ENCODE results near the gene DHTKD1. TPM values are rescaled to one million over a fixed set of nuclear protein-coding genes. Genes with fewer than 3 reads are reported as not detected.

The DHTKD1 gene
- total RNA-seq, 1 experiment from 2014 or later: 61.4 TPM

DNA sequence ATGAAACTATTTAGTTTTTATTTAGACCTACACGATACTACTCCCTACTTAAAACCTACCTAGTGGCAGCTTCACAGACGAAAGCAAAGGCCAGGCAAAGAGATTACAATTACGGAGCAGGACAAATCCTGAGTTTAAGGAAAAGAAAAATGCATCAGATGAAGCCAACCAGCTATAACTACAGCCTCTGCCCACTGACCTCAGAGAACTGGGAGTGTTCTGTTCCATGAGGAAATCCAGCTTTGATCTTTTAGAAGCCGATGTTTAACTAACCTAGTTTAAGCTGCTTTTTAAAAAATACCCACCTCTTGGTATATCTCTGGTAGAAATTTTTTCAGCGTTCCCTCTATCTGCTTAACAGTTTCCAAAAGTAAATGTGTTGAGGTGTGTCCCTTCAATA lies 23.2 kb upstream of the DHTKD1 start:
- Histone ChIP-seq H3K27me3 (replicated peaks; ENCODE audit: control insufficient read depth, insufficient read depth, low read length) (no peaks in the 10 kb centered on the region), H3K9me3 (no peaks in the 10 kb centered on the region), H3K36me3 (ENCODE audit: control insufficient read depth, insufficient read depth, low read length) (no peaks in the 10 kb centered on the region), H3K4me3 (ENCODE audit: low read depth, low read length) (no peak overlapping the region), H3K4me1 (peaks cover 14% of the 10 kb centered on the region)
- intact Hi-C loops (cut with micrococcal nuclease; ENCODE audit: unreplicated experiment): no loop called here
- H3K4me1 Mint-ChIP-seq (ENCODE audit: low read depth, unreplicated experiment): peaks cover 13% of the 10 kb centered on the region
- H3K4me3 Mint-ChIP-seq (ENCODE audit: unreplicated experiment): no peak overlapping the region
- CTCF ChIA-PET: no interaction called here
- H3K27ac Mint-ChIP-seq (ENCODE audit: unreplicated experiment): no peak overlapping the region
- TF ChIP-seq, protein P1, sequence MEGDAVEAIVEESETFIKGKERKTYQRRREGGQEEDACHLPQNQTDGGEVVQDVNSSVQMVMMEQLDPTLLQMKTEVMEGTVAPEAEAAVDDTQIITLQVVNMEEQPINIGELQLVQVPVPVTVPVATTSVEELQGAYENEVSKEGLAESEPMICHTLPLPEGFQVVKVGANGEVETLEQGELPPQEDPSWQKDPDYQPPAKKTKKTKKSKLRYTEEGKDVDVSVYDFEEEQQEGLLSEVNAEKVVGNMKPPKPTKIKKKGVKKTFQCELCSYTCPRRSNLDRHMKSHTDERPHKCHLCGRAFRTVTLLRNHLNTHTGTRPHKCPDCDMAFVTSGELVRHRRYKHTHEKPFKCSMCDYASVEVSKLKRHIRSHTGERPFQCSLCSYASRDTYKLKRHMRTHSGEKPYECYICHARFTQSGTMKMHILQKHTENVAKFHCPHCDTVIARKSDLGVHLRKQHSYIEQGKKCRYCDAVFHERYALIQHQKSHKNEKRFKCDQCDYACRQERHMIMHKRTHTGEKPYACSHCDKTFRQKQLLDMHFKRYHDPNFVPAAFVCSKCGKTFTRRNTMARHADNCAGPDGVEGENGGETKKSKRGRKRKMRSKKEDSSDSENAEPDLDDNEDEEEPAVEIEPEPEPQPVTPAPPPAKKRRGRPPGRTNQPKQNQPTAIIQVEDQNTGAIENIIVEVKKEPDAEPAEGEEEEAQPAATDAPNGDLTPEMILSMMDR (IDR thresholded peaks at IDR 0.05; ENCODE audit: insufficient read depth in 1 of 2, low read depth in 1 of 2, low read length in 1 of 2, severe bottlenecking in 1 of 2, unreplicated experiment in 1 of 2): no peak
- DNase-seq: no peak
- H3K36me3 Mint-ChIP-seq (ENCODE audit: insufficient read depth, unreplicated experiment): peaks cover 18% of the 10 kb centered on the region
- H3K9me3 Mint-ChIP-seq (ENCODE audit: unreplicated experiment): no peaks in the 10 kb centered on the region
- no TSS peak for BruUV-seq (replicated peaks)
- H3K27me3 Mint-ChIP-seq (ENCODE audit: insufficient read depth, unreplicated experiment): peaks cover 3% of the 10 kb centered on the region
- POLR2A ChIA-PET: no interaction called here

DNA sequence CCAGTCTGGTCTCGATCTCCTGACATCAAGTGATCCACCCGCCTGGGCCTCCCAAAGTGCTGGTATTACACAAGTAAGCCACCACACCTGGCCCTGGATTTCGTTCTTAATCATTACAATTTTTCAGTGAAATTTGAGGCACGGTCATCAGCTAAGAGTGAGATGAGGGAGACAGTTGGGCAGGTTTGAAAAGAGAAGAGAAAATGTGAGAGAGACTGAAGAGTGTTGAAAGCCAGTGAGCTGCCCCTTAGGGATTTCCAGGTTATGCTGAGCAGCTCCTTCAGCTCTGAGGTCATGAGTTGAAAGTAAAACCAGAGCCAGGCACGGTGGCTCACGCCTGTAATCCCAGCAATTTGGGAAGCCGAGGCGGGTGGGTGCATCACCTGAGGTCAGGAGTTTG lies 20.2 kb upstream of the DHTKD1 start:
- H3K4me1 Mint-ChIP-seq (ENCODE audit: low read depth, unreplicated experiment): peaks cover under 1% of the 10 kb centered on the region
- TF ChIP-seq, protein P1 (IDR thresholded peaks at IDR 0.05; ENCODE audit: insufficient read depth in 1 of 2, low read depth in 1 of 2, low read length in 1 of 2, severe bottlenecking in 1 of 2, unreplicated experiment in 1 of 2): no peak
- H3K36me3 Mint-ChIP-seq (ENCODE audit: insufficient read depth, unreplicated experiment): peaks cover under 1% of the 10 kb centered on the region
- Histone ChIP-seq H3K36me3 (ENCODE audit: control insufficient read depth, insufficient read depth, low read length) (no peaks in the 10 kb centered on the region), H3K4me1 (peaks cover 6% of the 10 kb centered on the region), H3K27me3 (replicated peaks; ENCODE audit: control insufficient read depth, insufficient read depth, low read length) (no peaks in the 10 kb centered on the region), H3K9me3 (no peaks in the 10 kb centered on the region), H3K4me3 (ENCODE audit: low read depth, low read length) (no peak overlapping the region)
- ChIA-PET CTCF (no interaction called here), POLR2A (no interaction called here)
- BruUV-seq (replicated peaks): no TSS peak
- no peaks in the 10 kb centered on the region for H3K9me3 Mint-ChIP-seq (ENCODE audit: unreplicated experiment)
- intact Hi-C loops (cut with micrococcal nuclease; ENCODE audit: unreplicated experiment): no loop called here
- DNase-seq: no peak
- peaks cover 3% of the 10 kb centered on the region for H3K27me3 Mint-ChIP-seq (ENCODE audit: insufficient read depth, unreplicated experiment)
- no peak overlapping the region for H3K27ac Mint-ChIP-seq (ENCODE audit: unreplicated experiment)
- no peak overlapping the region for H3K4me3 Mint-ChIP-seq (ENCODE audit: unreplicated experiment)

DNA sequence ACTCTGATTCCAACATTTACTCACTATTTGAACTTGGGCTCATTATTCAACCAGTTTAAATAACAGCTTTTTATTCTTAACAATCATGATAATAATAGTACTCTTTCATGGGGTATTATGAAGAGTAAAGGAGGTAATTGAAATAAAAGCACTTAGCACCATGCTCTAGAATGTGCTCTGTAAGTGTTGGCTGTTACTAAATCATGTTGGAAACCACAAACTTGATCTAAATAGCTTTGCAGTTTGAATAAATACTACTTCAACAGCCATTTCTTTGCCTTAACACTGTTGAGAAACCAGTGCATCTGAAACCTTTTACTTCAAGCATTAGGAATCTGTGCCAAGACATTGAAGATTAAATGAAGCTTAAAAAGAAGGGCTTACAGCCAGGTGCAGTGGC lies 18.2 kb upstream of the DHTKD1 start:
- no peak for DNase-seq

More for the DNA sequence above, 18.2 kb upstream of the DHTKD1 start:
- no peaks in the 10 kb centered on the region for H3K9me3 ChIP-seq
- Mint-ChIP-seq H3K36me3 (ENCODE audit: insufficient read depth, unreplicated experiment) (no peaks in the 10 kb centered on the region), H3K4me3 (ENCODE audit: unreplicated experiment) (no peak overlapping the region), H3K4me1 (ENCODE audit: low read depth, unreplicated experiment) (no peaks in the 10 kb centered on the region), H3K9me3 (ENCODE audit: unreplicated experiment) (no peaks in the 10 kb centered on the region), H3K27me3 (ENCODE audit: insufficient read depth, unreplicated experiment) (peaks cover 3% of the 10 kb centered on the region), H3K27ac (ENCODE audit: unreplicated experiment) (no peak overlapping the region)
- H3K36me3 ChIP-seq (ENCODE audit: control insufficient read depth, insufficient read depth, low read length): no peaks in the 10 kb centered on the region
- no TSS peak for BruUV-seq (replicated peaks)
- peaks cover 4% of the 10 kb centered on the region; the same call in 1 of the 2 replicates for H3K4me1 ChIP-seq
- intact Hi-C loops (cut with micrococcal nuclease; ENCODE audit: unreplicated experiment): no loop called here
- H3K4me3 ChIP-seq (ENCODE audit: low read depth, low read length): no peak overlapping the region
- POLR2A ChIA-PET: interaction anchor here (0.6 kb wide), 1 partner anchor 8 kb away, joined by 4 read pairs; the partner anchor contains the start of gene UPF2
- no peaks in the 10 kb centered on the region for H3K27me3 ChIP-seq (replicated peaks; ENCODE audit: control insufficient read depth, insufficient read depth, low read length)
- CTCF ChIA-PET: no interaction called here
- TF ChIP-seq, protein P1 (IDR thresholded peaks at IDR 0.05; ENCODE audit: insufficient read depth in 1 of 2, low read depth in 1 of 2, low read length in 1 of 2, severe bottlenecking in 1 of 2, unreplicated experiment in 1 of 2): no peak

Measured in Caco-2 (cell line).